Cardiac fibroblast (primary cell): Measurements from ENCODE around the gene GFPT1.

Source experiments
- DNase-seq, 2 donors: peaks; one replicate each; pipeline versions ENCODE4 v3.0.0 to v3.0.0-alpha.2; 2010; ENCODE audit warnings: low read depth in 2 of 2
- H3K4me3 ChIP-seq, 2 donors: replicated peaks in 1 of 2; 1 replicate in 1 of 2; 2 replicates in 1 of 2; pipeline ENCODE4 v1.5.1; 2011; ENCODE audit warnings: low read depth in 2 of 2, low read length in 2 of 2, mild to moderate bottlenecking in 2 of 2, moderate library complexity in 1 of 2
- CTCF ChIP-seq: IDR thresholded peaks from one replicate; pipeline ENCODE4 v1.5.1; 2011; ENCODE audit warnings: low read depth, mild to moderate bottlenecking, low read length, inconsistent platforms

Gene GFPT1

GRCh38 chr2:69278366-69278765 is 108.7 kb downstream of the GFPT1 start:
- TF ChIP-seq CTCF: no peak
- no peak overlapping the region for H3K4me3 ChIP-seq
- peak in 1 of 2 donors; percentile 55 for DNase-seq

- TF ChIP-seq CTCF: no peak
- H3K4me3 ChIP-seq: no peak overlapping the region
- no peak for DNase-seq
Measured at GRCh38 chr2:69275490-69275889, 111.5 kb downstream of the GFPT1 start.

- TF ChIP-seq CTCF: no peak
- peak in 1 of 2 donors; percentile 83 for DNase-seq
- no peak overlapping the region for H3K4me3 ChIP-seq
Measured at GRCh38 chr2:69272803-69273471, 114.1 kb downstream of the GFPT1 start.

- peak; percentile 65 to 69 for DNase-seq
- no peak overlapping the region for H3K4me3 ChIP-seq
- TF ChIP-seq CTCF: no peak
Measured at GRCh38 chr2:69271831-69272257, 115.2 kb downstream of the GFPT1 start.
